Measurements from ENCODE around the gene SAPCD2.

The SAPCD2 gene

GRCh38 chr9:137049544-137050449, 20.6 kb downstream of the SAPCD2 start:
- DNase-seq (ENCODE audit: extremely low read depth in 1 of 2, low read depth in 1 of 2): peak in 1 of 2 donors; percentile 40

- no peak for DNase-seq (ENCODE audit: extremely low read depth in 1 of 2, low read depth in 1 of 2)
Observed at GRCh38 chr9:137048655-137049543, 21.5 kb downstream of the SAPCD2 start.

GRCh38 chr9:137046088-137046787, 24.1 kb downstream of the SAPCD2 start, which contains the start of gene NPDC1:
Gene NPDC1, minus strand, starts transcription at chr9:137046177. Its CDS starts 188 bp downstream, at chr9:137045989.
- DNase-seq (ENCODE audit: extremely low read depth in 1 of 2, low read depth in 1 of 2): peak in 1 of 2 donors; percentile 71

GRCh38 chr9:137045294-137046087, 24.9 kb downstream of the SAPCD2 start:
- no peak for DNase-seq (ENCODE audit: extremely low read depth in 1 of 2, low read depth in 1 of 2)

GRCh38 chr9:137044502-137045177, 25.7 kb downstream of the SAPCD2 start:
- no peak for DNase-seq (ENCODE audit: extremely low read depth in 1 of 2, low read depth in 1 of 2)

GRCh38 chr9:137044037-137044436, 26.3 kb downstream of the SAPCD2 start:
- DNase-seq (ENCODE audit: extremely low read depth in 1 of 2, low read depth in 1 of 2): no peak

GRCh38 chr9:137042751-137043727, 27.3 kb downstream of the SAPCD2 start:
- DNase-seq (ENCODE audit: extremely low read depth in 1 of 2, low read depth in 1 of 2): no peak

GRCh38 chr9:137041124-137041523, 29.2 kb downstream of the SAPCD2 start:
- DNase-seq (ENCODE audit: extremely low read depth in 1 of 2, low read depth in 1 of 2): no peak

GRCh38 chr9:137040568-137040967, 29.8 kb downstream of the SAPCD2 start:
- no peak for DNase-seq (ENCODE audit: extremely low read depth in 1 of 2, low read depth in 1 of 2)

- no peak for DNase-seq (ENCODE audit: extremely low read depth in 1 of 2, low read depth in 1 of 2)
Observed at GRCh38 chr9:137039611-137040366, 30.6 kb downstream of the SAPCD2 start.

- DNase-seq (ENCODE audit: extremely low read depth in 1 of 2, low read depth in 1 of 2): no peak
Observed at GRCh38 chr9:137038916-137039315, 31.4 kb downstream of the SAPCD2 start.

- no peak for DNase-seq (ENCODE audit: extremely low read depth in 1 of 2, low read depth in 1 of 2)
Observed at GRCh38 chr9:137037483-137037882, 32.9 kb downstream of the SAPCD2 start.

GRCh38 chr9:137037035-137037434, 33.3 kb downstream of the SAPCD2 start:
- no peak for DNase-seq (ENCODE audit: extremely low read depth in 1 of 2, low read depth in 1 of 2)

GRCh38 chr9:137035937-137036336, 34.4 kb downstream of the SAPCD2 start:
- no peak for DNase-seq (ENCODE audit: extremely low read depth in 1 of 2, low read depth in 1 of 2)

GRCh38 chr9:137035507-137035834, 34.9 kb downstream of the SAPCD2 start:
- DNase-seq (ENCODE audit: extremely low read depth in 1 of 2, low read depth in 1 of 2): no peak

GRCh38 chr9:137034709-137035506, 35.4 kb downstream of the SAPCD2 start:
- DNase-seq (ENCODE audit: extremely low read depth in 1 of 2, low read depth in 1 of 2): peak; percentile 74 to 78
